OCI-M2 (cell line): ENCODE data around the gene TPRG1.
"Not testable (repeated sequence)": the region's sequence is repeated elsewhere in the genome, so short reads cannot be mapped to it uniquely, and the experiment has no call there.

Experiments used
- DNase-seq: peaks from one replicate; lab custom pipeline; 2025; ENCODE audit not compliant: unreplicated experiment; lab: John Stamatoyannopoulos, UW

The TPRG1 gene

DNA sequence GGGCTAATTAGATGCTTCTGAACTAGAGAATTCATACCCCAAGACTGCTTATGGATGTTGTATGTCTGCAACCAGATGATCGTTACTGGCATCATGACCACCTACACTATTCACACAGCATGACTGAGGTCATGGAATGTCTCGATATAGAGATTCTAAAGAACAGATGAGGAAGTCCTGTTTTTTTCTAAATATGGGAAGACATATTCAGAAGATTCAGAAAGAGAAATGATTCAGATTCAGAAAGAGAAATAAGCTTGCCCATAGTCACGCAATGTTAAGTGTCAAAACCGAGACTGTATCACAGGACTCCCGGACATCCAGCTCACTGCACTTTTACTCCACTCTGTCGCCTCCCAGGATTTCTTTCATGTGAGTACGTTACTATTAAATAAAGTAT, 136.2 kb downstream of the TPRG1 start:
- DNase-seq: no peak

DNA sequence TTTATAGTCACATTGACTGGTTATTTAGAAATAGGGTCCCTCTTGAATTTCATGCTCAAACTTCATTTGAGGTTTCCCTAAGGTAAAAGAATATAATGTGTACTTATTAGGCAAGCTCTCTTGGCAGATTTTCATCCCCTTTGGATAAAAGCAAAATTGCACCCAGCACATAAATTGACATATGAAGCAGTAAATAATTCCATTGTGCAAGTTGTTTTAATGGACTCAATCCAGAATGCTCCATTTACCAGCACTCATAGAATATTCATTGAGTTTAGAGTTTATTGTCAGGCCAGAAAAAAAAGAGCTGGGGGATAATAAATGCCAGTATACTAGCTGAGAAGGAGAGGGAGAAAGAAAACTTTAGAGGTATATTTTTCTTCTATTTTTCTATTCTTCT, 136.8 kb downstream of the TPRG1 start:
- DNase-seq: no peak

DNA sequence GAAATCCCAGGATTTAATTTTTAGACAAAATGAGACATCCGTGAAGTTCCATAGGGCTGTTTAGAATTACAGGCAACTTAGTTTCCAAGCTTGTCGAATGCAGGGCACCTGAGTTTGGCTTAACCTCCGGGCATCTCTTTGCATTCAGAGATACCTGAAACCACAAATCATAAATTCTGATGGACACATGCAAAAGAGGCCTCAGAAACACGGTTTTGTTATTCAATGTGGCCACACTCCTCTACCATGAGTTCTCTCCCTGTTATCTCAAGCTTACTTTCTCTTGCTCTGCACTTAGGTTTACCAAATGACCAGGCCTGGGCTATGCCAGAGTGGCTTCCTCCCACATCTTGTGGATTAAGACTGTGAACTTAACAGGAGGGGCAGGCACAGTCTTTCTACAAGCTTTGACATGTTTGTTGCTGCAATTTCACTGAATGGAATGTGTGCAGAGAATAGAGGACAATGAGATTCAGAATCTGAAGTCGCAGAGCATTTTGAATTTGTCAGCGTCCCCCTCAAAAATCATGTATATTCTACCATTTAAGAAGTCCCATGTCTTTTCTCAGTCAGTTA, 137.7 kb downstream of the TPRG1 start:
- DNase-seq: no peak

DNA sequence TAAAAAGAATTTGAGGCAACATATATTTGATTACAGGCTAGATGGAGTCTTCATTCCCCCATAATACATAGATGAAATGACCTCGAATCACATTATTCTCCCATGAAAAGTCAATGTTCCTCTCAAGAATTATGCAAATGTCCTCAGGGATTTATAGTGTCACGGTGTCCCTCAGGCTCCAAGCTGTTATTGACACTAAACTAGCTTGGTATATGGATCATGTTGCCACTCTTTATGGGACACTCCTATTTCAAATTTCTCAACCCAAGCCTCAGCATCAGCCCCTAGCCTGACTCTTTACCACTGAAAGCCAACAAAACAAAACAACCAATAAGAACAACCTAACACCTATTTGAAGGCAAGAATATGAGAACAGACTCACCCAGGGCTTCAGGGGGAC, 139.8 kb downstream of the TPRG1 start:
- DNase-seq: no peak

DNA sequence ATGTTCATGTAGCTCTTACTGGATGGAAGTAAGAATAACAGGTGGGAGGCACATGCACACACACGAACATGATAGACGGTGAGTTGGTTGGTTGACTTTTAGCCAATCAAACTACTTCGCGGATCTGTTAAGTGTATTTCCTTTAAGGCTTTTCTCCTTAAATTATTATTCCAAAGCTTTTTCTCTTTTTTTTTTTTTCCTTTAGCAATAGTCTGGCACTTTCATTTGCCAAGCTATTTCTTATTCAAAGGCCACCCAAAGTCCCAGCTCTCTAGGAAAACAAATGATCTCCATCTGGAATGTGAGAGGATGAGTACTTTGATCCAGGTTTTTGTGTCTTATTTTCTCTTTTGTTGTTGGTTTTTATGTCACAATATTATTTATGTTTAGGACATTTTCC, 141.1 kb downstream of the TPRG1 start:
- DNase-seq: no peak

DNA sequence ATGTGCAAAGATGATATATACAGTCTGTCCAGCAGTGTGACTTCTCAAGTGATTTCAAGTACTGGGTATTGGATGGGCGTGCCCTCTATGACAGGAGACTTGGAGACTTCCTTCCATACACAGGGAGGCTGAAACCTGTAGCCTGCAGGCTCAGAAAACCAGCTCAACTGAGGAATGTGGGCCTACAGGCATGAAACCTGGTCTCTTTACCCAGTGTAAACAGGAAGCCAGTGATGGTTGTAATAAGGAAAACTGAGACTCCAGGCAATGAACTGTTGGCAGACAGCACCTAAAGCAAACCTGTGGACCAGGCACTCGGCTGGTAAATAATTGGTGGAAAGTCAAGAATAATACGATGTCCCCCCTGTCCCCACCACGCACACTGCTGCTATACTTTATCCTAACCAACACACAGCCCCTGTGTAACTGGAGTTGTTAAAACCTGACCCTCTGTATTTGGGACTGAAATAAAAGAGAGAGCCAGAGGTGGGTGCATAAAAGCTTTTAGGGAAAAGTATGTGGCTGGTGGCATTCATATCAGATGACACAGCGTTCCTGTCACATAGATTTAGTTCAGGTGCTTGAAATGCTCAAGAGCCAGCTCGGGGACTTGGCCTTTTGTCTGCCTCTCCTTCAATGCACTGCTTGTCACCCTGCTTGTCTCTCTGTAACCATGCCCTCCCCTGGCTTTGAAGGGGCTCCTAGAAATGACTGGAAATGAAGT, 144.7 kb downstream of the TPRG1 start:
- DNase-seq: no peak

DNA sequence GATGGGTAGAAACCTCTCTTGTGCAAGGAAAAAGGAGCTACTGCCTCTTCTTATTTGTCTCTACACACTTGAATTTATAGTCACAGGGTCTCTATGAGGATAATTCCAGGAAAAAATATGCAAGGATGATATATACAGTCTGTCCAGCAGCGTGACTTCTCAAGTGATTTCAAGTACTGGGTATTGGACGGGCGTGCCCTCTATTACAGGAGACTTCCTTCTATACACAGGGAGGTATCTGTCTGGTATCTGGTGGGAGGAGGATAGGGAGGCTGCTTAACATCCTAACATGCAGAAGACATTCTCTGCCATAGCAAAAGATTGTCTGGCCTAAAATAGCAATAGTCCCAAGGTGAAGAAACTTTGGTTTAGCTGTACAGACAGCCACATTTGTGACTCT, 146.1 kb downstream of the TPRG1 start:
- DNase-seq: no peak

DNA sequence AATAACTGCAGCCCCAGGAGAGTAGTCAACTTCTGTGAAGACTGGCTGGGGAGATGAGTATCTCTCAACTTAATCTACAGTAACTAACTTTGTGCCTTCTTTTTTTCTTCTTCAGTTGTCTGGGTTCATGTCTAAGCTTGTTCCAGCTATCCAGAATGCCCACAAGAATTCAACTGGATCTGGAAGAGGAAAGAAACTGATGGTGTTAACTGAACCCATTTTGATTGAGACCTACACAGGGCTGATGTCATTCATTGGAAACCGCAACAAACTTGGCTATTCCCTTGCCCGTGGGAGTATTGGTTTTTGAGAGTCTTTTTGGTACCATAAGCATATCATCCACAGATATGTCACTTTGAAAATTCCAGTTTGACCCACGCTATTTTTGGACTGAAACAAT, 148.7 kb downstream of the TPRG1 start:
- no peak for DNase-seq

DNA sequence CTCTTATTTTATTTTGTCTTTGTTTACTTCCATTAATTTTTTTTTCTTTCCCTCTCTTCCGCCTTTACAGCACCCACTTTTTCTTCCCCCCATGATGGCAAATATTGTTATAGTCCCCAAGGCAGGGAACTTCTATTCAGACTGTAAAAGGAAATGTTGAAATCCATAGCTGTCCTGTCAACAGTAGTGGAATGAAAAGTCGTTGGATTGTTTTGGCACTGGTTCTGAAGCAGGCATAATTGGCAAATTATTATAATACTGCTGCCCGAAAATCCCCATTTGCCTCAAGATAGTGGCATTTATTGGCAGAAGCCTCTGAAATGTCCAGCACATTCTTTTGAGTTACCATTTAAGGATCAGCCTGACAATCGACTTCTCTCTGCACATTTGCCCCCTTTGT, 150.6 kb downstream of the TPRG1 start:
- DNase-seq: no peak

DNA sequence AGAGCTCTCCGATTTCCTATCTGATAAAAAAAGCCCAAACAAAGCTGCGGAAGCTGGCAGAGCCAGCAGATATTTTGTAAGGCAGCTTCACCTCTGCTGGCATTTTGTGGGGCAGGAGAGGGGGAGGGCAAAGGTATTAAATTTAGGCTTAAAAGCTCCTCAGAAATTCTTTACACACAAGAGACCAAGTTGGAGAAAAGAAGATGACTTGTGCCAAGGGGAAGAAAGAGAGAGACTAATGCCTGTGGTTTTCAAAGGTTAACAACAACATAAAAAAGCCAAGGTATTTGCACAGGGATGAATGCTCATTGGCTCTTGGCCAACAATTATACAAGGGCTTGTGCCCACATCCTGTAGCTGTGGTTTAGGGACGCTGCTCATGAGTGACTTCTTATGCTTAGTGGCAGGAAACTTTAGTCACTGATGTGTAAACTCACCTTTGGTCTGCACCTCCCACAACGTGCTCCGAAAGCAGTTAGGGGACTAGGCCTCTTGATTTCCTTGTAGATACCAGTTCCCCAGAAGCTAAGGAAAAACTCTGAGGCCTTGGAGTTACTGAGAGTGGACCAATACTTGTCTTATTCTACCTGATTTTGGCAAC, 152.9 kb downstream of the TPRG1 start:
- DNase-seq: no peak

DNA sequence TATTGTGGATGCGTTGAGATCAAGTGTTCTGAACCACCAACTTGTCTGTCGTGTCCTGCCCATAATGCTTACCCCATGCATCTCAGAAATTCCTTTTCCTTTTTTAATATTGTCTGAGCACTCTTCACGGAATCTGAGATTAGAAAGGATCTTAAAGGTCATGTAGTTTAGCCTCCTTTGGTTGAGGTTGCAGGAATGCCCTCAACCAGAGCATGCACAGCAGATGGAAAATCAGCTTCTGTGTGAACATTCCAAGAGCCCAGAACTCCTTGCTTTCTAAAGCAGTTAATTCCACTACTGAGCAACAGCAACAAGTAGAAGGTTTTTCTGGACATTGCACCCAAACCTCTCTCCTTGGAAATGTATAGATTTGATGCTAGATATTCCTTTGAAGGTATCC, 153.7 kb downstream of the TPRG1 start:
- no peak for DNase-seq

DNA sequence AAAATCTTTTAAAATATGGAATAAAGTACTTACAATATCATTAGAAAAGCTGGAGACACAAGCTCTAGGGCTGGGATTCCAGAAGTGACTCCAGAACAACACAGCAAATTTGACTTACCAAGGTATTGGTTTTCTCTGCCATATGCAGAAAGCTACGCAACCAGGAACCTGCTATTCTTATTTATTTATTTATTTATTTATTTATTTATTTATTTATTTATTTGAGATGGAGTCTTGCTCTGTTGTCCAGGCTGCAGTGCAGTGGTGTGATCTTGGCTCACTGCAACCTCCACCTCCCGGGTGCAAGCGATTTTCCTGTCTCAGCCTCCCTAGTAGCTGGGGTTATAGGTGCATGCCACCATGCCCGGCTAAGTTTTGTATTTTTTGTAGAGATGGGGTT, 157.9 kb downstream of the TPRG1 start:
- not testable (repeated sequence) for DNase-seq

DNA sequence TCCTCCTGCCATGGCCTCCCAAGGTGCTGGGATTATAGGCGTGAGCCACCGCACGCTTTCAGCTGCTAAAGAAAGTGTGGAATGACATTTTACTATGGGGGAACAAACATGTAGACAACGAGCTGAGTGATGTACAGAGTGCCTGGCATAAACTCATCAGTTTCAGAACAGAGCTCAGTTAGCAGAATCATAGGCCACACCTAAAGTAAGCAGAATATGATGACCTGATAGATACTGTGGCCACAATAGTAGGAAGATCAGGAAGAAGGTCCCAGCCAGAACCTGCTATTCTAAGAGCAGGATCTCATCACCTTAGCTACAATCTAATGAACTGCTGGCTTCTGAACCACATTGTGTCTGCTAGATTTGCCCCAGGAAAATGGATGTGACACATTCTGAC, 158.3 kb downstream of the TPRG1 start:
- DNase-seq: no peak

DNA sequence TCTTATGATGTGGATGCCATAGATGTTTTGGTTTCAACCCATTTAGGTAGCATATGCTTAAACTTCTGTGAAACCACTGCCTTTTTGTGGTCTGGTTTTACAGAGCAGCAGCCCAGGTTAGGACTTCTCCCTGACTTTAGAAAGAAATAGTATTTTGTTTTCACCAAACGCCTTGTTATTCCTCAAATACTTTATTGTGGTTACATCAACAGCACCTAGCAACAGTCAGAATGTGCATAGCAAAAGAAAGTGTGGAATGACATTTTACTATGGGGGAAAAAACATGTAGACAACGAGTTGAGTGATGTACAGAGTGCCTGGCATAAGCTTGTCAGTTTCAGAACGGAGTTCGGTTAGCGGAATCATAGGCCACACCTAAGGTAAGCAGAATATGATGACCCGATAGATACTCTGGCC, 159.2 kb downstream of the TPRG1 start:
- DNase-seq: no peak

DNA sequence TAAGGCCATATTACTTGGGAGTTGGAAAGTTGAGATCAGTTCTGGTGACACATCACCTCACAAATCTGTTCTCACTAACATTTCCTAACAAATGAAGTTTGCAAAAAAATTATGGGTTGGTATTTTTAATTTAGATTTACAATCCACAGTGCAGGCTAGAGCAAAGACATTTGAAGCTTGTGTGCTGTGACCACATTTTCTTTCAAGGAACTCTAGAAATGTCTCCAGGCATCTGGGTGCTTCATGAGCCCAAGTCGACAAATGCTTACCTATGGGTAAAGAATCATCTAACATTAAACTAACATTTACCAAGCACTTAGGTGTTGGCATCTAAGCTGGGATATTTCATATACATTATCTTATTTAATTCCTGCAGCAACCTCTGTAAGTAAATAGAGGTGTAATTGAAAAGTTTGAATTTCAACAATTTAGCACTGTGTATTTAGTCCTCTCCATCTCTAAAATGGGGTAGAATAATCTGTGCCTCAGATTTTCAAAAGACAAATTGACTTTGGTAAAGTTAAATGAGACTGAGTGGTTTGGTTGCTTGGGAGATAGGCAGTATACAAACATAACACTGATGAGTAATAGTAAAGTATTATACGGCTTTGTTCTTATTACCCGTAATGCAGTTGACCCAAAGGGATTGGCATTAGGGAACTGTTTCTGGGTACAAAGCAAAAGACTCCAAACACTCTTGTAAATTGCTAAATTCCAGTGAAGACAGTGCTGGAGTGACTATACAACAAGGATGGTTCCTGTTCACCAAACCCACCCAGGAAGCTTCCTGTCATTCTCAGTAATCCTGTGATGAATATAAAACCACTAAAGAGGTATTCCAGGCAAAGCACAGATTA, 162.5 kb downstream of the TPRG1 start:
- no peak for DNase-seq

DNA sequence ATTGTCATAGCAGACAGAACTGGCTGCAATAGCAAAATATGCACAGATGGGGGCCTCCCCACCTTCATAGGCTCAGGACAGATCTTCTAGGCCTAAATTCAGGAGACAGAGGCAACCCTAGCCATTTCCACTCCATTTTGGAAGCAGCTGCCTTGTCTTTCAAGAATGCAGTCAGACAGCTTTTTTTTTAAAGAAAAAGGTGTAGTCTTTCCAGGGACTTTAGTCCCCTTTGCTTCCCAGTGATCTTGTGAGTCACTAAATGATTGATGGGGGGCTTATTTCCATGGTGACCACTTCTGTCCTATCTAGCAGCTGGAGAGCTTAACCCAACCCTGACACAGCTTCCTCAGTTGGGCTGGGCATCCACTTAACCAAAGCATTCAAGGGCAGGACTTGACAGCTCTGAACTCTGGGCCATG, 165.9 kb downstream of the TPRG1 start:
- DNase-seq: no peak

DNA sequence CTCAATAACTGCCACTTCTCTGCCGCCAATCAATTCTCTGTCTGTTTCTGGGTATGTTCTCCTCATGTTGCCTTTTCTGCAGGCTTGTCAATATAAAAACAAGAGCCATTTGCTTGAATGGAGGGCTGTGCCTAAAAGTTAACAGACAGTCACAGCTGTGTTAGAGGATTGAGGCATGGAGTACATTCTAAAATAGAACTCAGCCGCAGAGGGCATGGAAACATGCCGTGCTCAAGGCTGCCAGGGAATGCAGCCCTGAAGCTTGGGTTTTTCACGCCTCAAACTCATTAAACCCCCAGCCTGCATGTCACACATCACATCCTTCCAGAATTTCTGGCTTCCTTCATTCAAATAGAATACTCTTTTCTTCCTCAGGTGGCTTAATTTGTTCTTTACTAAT, 166.6 kb downstream of the TPRG1 start:
- no peak for DNase-seq

DNA sequence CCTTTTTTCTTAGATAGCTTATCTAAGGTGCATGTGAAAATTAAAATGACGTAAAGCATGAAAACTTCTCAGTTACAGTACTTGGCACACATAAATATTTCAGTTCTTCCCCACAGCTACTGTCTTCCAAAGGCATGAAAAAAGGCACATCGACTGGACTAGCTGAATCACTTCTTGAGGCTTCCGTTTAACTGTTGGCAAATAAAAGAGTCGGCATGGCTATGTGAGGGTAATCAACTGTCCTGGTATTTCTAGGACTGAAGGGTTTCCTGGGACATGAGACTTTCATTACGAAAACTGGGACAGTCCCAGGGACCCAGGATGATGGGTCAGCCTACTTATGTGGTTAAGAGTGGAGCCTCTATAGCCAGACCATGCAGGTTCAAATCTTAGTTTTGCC, 168.2 kb downstream of the TPRG1 start:
- no peak for DNase-seq

DNA sequence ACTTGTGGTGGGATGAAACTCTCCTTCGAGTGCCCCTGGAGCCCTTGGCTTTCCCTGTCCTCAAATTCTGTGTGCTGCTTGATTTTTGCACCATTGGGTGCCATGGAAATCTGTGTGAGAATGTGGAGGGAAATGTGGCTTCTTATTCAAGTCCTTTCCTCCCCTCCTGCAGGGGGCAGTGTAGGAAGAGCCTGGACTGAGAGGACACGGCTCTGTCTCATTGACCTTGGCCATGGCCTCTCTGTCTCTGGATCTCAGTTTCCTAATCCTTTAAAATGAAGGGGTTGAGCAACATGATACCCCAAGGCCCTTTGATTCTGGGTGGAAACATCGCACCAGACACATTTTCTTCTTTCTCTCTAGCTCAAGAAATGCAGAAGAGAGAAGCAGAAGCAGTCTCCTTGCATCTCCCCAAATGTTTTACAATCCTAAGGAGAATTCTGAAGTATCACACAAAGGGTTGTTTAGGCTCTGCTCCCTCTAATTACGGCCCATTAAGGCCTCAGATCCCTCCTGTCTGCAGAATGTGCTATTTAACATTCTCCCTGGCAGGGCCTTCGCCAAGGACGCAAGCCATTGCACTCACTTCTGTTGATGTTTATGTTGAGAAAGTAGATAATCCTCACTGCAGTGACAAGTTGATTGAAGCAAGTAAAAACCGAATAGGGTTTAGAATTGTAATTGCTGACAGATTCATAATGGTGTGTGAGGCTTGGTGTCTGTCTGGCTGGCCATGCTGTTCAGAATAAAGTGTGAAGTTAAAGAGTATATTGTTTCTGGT, 169.1 kb downstream of the TPRG1 start:
- DNase-seq: no peak

DNA sequence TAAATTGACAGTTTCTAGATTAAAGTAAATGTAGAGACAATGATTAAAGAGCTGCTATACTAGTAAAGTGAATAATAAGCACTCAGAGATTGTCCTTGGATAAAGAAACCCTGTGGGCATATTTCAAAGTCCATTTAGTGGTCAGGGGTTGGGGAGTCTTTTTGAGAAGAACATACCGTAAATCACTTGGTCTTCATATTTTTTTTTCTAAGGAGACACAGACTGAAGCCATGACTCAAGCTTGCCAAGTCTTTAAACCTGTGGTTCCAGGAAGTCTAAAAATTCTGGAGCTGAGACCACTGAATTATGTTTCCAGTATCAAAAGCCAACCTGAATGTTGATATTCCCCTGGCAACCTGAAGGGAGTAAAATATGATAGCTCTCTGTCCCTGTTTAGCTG, 171.0 kb downstream of the TPRG1 start:
- no peak for DNase-seq

DNA sequence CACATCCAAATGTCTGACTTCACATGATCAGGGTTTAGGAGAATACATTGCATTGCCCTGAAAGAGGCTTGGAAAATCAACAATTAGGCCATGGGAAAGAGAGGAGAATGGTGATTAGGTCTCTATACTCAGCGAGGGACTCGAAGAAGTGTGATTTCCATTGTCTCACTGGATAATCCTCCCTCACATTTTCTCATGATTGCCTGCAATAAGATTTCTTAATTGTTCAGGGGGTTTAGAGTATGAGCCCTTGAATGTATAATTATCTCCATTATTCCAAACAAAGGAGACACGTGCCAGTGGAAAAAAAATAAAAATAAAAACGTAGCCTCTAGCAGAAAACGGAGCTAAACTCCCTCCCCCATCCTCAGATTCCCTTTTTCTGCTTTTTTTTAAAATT, 173.2 kb downstream of the TPRG1 start:
- DNase-seq: no peak
